Activated CD8-positive, alpha-beta memory T cell treated with anti-CD3 and anti-CD28 coated beads, Interleukin-2, amount 50 U/mL, for 48 hours (primary cell): ENCODE data around the gene CHRNB2.
"Not testable (repeated sequence)": the region's sequence is repeated elsewhere in the genome, so short reads cannot be mapped to it uniquely, and the experiment has no call there.

Source experiments
- DNase-seq: peaks from one replicate; pipeline ENCODE4 v3.0.0-alpha.2; 2020

Gene CHRNB2, protein sequence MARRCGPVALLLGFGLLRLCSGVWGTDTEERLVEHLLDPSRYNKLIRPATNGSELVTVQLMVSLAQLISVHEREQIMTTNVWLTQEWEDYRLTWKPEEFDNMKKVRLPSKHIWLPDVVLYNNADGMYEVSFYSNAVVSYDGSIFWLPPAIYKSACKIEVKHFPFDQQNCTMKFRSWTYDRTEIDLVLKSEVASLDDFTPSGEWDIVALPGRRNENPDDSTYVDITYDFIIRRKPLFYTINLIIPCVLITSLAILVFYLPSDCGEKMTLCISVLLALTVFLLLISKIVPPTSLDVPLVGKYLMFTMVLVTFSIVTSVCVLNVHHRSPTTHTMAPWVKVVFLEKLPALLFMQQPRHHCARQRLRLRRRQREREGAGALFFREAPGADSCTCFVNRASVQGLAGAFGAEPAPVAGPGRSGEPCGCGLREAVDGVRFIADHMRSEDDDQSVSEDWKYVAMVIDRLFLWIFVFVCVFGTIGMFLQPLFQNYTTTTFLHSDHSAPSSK

GRCh38 chr1:154567386-154568156 is at the start of gene CHRNB2:
Gene CHRNB2 (plus strand): TSS chr1:154567778. CDS start chr1:154568045, 267 bp downstream.
- DNase-seq: peak; percentile 92

GRCh38 chr1:154519591-154519991 is 48.0 kb upstream of the CHRNB2 start:
- DNase-seq: no peak

GRCh38 chr1:154520333-154520732 is 47.2 kb upstream of the CHRNB2 start:
- DNase-seq: no peak

GRCh38 chr1:154521695-154522094 is 45.9 kb upstream of the CHRNB2 start:
- no peak for DNase-seq

- DNase-seq: no peak
These were observed 42.7 kb upstream of the CHRNB2 start for GRCh38 chr1:154524881-154525280.

GRCh38 chr1:154527192-154527591 is 40.4 kb upstream of the CHRNB2 start:
- DNase-seq: no peak

DNA sequence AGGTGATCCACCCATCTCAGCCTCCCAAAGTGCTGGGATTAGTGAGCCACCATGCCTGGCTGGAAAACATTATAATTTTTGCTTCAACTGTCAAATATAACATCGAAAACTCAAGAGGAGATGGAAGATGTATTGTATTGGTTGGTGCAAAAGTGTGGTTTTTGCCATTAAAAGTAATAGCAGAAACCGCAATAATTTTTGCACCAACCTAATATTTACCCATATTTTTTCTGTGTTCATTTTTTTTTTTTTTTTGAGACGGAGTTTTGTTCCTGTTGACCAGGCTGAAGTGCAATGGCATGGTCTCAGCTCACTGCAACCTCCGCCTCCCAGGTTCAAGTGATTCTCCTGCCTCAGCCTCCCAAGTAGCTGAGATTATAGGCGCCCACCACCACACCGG is 38.3 kb upstream of the CHRNB2 start:
- DNase-seq: no peak

- DNase-seq: not testable (repeated sequence)
These were observed 35.6 kb upstream of the CHRNB2 start for GRCh38 chr1:154531950-154532349.

DNA sequence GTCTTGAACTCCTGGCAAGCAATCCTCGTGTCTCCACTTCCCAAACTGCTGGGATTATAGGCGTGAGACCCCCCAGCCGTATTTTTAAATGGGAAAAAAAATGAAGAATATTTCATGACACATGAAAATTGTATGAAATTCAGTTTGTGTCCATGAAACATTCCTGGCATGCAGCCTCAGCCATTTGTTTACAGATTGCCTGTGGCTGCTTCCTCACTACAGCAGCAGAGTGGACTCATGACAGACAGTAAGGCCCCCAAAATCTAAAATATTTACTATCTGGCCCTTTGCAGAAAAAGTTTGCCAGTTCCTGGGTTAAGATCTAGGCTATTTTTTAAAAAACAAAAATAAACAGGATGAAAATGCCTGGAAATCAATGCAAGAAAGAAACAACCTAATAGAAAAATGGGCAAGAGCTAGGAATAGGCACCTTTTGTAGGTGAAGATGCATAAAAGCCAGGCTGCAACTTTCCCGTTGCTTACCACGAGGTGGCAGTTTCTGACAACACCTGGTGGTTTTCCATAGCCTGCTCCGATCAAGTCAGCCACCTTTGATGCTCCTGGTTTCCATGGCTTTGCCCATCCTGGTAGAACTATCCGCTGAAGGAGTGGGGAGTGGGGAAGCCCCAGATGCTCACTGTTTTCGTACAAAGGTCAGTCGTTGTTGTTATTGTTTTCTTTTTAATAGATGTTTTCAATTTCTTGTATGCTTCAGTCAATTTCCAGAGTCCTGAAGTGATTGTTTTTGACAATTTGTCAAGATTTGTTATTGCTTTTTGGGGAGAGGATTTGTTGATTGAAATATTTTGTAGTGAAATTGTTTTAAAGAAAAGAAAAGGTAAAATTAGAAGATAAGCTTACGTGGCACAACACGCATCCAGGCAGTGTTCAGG is 33.4 kb upstream of the CHRNB2 start:
- DNase-seq: no peak

DNA sequence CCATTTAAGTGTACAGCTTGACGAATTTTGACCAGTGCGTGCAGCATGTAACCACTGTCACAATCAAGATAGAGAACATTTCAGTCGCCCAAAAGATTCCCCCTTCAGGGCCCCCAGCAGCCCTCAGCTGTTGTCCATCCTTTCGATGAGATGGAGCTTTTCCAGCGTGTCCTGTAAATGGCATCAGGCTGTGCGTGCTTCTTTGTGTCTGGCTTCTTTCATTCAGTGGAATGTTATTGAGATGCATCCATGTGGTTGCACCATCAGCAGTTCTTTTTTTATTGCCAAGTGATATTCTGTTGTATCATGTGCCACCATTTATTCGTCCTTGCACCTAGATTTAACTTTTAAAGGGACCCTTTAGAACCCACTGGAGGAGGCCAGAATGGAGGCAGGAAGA is 31.0 kb upstream of the CHRNB2 start:
- no peak for DNase-seq

DNA sequence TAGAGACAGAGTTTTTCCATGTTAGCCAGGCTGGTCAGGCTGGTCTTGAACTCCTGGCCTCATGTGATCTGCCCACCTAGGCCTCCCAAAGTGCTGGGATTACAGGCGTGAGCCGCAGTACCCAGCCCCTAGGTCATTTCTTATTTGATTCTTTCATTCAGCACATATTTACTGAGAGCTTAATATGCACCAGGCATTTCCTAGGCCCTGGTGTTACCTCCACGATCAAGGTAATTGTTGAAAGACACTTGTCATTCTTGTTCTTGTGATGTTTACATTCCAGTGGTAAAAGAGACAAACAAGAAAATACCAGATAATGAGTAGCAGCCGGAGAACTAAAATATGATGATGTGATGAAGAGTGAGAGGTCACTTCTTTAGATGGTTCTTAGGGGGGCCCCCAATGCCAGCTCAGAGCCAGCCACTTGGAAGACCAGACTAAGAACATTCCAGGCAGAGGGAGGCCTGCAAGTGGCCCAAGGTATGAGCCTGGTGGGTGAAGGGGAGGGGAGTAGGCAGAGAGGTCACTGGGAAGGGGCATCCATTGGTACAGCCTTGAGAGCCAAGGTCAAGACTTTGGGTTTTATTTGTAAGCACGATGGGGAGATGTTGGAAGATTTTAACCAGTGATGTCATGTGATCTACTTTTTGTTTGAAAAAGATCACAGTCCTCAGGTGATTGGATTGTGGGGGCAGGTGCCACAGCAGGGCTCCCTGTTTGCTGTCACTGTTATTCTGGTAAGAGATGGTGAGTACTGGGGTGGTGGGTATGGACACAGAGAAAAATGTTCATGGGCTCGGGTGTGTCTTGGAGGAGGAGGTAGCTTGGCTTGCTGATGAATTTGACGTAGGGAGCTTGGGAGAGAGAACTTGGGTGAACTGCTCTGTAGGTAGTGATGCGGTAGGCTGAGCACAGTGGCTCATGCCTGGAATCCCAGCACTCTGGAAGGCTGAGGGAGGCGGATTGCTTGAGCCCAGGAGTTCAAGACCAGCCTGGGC is 27.8 kb upstream of the CHRNB2 start:
- DNase-seq: no peak

DNA sequence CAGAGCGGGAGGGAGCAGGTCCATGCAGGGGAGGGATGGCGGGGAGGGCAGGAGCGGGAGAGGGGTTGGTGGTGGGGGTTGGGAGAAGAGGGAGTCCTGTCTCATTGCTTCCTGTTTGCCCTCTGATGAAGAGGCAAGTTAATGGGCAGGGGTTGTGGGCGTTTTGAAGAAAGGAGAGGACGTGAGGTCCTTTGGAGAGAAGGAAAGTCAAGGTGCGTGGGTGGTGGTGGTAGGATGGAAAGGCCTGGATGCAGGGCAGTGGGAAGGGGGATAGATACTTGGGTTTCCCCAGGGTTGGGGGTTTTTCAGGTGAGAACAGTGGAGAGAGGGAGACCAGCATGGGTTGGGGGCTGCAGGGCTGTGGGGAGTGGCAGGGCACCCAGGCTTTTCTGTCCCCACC is 26.3 kb upstream of the CHRNB2 start:
- no peak for DNase-seq

- DNase-seq: peak; percentile 76
These were observed 21.1 kb upstream of the CHRNB2 start for GRCh38 chr1:154546264-154547063.

DNA sequence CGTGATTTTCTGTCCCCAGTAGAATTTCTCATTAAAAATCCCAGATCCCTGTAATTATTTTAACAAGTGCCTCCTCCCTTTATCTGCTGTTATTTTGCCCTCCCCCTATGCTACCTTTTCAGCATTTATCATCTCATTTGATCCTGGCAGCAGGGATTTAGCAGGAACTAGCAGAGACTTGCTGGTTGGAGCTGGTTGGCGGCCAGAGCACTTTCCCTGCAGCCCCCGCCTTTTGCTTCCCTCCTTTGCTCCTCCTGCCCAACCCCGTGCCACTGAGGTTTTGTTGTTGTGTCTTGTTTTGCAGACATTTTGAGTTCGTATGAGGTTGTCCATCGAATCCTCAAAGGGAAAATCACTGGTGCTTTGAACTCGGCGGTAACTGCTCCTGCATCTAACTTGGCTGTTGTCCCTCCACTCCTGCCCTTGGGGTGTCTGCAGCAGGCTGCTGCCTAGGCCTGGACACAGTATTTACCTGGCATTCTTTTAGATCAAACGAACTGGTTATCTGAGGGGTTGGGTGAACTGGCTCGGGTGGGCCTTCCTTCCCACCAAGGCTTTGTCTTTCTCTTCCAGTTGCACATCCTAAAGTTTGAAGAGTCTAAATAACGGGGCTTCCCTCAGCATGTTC is 20.4 kb upstream of the CHRNB2 start:
- DNase-seq: no peak

- DNase-seq: no peak
These were observed 19.6 kb upstream of the CHRNB2 start for GRCh38 chr1:154548028-154548427.

GRCh38 chr1:154549202-154549770 is 18.3 kb upstream of the CHRNB2 start:
- no peak for DNase-seq

GRCh38 chr1:154550070-154550469 is 17.5 kb upstream of the CHRNB2 start:
- DNase-seq: no peak

GRCh38 chr1:154550657-154551056 is 16.9 kb upstream of the CHRNB2 start:
- no peak for DNase-seq

DNA sequence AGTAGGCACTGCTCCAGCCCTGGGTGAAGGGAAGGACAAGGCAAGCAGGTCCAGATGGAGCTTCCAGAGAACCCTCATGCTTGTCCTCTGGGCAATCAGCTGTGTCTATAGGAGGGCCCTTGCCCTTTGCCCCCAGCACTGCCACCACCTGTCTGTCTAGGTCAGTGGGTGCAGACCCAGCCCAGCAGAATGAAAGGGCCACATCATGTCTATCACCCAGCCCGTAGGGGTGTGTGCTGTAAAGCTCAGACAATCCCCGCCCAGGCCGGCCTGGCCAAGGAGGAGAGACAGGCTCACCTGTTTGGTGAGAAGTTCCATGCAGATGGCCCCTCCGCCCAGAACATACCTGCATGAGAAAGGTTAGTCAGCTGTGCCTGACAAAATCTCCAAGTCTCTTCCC is 16.1 kb upstream of the CHRNB2 start:
- DNase-seq: no peak

GRCh38 chr1:154552036-154552435 is 15.5 kb upstream of the CHRNB2 start:
- DNase-seq: no peak
